HG03432 (cell line): ENCODE measurements around the gene RALGPS2.
A peak's percentile ranks its signal among the peaks of the same experiment; 100 is the strongest.
"Not testable (repeated sequence)": the region's sequence is repeated elsewhere in the genome, so short reads cannot be mapped to it uniquely, and the experiment has no call there.

ENCODE experiments used
- ATAC-seq: cut with Tn5 transposase; IDR thresholded peaks from one replicate; pipeline ENCODE4 v1.9.1; 2021; ENCODE audit warnings: mild to moderate bottlenecking, moderate library complexity; ENCODE audit not compliant: unreplicated experiment

RALGPS2 gene

DNA sequence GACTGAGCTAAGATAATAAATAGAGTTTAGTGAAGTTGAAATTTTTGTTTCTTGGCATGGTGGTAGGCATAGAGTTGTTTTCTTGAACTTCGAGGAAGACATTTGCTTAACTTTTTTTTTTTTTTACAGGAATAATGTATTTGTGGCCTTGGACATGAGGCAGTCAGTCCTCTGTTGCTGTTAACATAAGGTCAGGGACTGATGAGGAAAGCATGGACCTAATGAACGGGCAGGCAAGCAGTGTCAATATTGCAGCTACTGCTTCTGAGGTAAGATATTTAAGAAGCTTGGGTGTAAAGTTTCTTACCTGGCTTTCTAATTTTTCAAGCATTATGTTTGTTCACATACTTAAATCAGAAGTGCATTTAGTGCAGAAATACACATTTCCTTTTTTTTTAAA, 51.5 kb downstream of the RALGPS2 start:
- no peak for ATAC-seq

GRCh38 chr1:178781533-178782330, 56.7 kb downstream of the RALGPS2 start:
- no peak for ATAC-seq

GRCh38 chr1:178784131-178784536, 59.1 kb downstream of the RALGPS2 start:
- peak; percentile 59 for ATAC-seq

DNA sequence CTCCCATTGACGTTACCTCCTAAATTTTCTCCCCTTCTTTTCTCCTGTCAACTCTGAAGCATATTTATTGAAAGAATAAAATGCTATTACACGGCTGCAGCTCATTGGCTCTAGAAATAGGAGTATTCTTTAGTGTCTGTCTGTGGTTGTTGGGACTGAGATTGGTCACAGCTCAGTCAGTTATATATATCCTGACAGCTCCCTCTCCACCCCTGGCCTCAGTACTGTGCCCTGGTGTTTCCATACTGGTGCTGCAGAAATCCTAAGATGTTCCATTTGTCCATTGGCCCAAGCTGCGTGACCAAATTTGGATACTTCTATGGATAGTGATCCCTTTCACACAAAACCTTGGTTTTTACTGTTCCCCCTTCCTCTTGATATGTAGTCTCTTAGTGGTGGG, 67.3 kb downstream of the RALGPS2 start:
- no peak for ATAC-seq

DNA sequence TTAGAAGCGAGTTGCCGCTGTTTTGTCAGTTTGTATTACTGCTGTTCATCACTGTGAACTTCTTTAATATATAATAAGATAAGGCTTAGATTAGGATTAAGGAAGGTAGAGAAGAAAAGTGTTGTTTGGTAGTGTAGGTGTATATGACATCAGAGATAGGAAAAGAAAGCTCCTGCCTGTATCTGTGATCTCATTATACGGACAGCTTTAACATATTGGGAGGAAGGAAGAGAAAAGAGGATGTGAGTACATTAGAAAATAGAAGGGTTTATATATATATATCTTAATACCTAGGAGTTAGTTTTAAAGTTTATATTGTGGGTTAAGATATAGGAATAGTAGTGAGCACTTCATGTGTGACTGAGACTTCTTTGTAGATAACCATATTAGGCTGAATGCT, 71.0 kb downstream of the RALGPS2 start:
- ATAC-seq = no peak

DNA sequence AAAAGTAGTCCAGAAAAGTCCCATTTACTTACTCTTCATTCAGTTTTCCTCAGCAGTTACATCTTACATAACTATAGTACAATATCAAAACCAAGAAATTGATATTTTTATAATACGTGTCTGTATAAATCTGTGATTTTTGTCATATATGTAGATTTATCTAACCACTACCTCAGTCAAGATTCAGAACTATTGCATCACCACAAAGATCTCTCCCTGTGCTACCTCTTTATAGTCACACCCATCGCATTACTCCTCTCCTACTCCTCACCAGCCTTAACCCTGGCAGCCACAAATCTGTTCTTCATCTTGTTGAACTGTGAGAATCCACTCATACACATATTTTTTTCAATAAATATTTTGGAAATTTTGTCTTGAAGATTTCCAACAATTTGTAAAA, 72.5 kb downstream of the RALGPS2 start:
- ATAC-seq = no peak

GRCh38 chr1:178798232-178798861, 73.3 kb downstream of the RALGPS2 start:
- no peak for ATAC-seq

DNA sequence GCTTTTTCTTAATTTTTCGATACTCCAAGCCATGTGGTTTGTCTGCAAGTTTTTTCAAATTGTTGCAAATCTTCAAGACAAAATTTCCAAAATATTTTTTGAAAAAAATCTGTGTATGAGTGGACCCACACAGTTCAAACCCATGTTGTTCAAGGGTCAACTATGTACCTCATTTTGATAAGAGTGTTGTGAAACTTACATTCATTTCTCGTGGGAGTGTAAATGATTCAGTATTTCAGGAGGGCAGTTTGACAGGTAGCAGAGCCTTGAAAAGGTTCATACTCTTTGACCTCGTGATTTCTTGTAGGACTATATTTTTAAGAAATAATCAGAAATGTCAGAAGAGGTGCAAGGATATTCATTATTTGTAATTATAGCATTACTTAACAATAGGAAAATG, 77.8 kb downstream of the RALGPS2 start:
- no peak for ATAC-seq

GRCh38 chr1:178806665-178807300, 81.7 kb downstream of the RALGPS2 start:
- no peak for ATAC-seq

GRCh38 chr1:178808529-178808928, 83.5 kb downstream of the RALGPS2 start:
- no peak for ATAC-seq

GRCh38 chr1:178810585-178810984, 85.5 kb downstream of the RALGPS2 start:
- no peak for ATAC-seq

DNA sequence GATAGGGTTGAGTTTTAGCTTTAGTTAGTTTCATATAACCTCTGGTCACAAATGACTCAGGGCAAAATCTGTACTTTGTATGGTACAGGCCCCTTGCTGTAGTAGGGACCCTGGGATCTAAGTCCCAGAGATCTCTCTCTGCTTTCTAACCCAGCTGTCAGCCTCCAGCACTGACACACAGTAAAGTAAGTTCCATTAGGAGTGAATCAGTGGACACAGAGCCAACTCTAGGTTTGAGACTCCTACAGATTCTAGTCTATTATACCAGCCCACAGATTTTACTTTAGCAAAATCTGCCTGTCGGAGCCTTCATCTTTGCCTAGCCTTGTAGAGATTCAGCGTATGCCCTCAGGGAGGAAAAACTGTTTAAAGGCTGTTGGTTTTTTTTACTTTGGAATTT, 93.4 kb downstream of the RALGPS2 start:
- ATAC-seq = no peak

- no peak for ATAC-seq
Observed at GRCh38 chr1:178819123-178819522, 94.1 kb downstream of the RALGPS2 start.

DNA sequence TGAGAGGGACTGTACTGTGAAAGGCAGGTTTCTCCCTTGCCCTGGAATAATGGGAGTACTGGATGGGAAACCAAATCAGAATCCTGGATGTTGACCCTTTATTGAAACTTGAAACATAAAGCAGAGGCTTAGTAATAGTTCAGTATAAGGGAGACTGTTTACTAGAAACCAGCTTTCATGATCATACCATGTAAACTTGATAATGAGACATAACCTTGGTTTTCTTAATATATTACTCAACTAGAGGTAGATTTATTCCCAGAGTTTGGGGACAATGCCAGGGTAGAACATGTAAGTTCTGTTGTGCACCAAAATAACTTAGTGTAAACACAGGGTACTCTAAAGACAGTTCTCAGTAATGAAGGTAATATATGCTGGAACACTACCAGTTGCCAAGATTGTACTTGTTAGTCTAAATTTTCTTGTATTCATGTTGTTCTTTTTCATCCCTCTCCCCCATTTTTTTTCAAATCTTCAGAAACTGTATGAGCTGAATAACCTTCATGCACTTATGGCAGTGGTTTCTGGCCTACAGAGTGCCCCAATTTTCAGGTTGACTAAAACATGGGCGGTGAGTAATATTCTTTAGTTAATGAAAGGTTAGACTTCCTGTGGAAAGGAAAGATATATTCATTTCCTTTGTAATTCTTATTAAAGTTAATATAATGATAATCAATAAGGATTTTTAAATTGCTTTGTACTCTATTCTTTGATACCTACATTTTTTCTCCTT, 96.3 kb downstream of the RALGPS2 start:
- ATAC-seq = peak; percentile 76

- no peak for ATAC-seq
Observed at GRCh38 chr1:178825167-178825566, 100.1 kb downstream of the RALGPS2 start.

DNA sequence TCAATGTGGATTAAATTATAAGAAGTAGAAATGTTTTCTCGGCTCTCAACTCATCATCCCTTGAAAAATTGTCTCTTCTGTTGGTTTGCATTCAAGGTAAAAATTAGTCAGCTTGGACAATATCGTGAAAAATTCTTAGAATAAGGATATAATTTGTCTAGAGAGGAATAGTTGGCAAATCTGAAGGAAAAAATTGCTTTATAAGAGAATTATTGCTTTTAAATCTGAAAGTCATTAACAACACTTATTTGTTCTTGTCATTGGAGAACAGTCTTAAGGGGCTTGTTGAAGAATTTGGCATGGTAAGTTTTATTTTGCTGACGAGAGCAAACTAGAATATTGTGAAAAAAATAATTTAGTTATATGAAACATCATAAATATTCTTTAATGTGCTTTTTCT, 119.4 kb downstream of the RALGPS2 start:
- no peak for ATAC-seq

- no peak for ATAC-seq
Observed at GRCh38 chr1:178846306-178846705, 121.3 kb downstream of the RALGPS2 start.

DNA sequence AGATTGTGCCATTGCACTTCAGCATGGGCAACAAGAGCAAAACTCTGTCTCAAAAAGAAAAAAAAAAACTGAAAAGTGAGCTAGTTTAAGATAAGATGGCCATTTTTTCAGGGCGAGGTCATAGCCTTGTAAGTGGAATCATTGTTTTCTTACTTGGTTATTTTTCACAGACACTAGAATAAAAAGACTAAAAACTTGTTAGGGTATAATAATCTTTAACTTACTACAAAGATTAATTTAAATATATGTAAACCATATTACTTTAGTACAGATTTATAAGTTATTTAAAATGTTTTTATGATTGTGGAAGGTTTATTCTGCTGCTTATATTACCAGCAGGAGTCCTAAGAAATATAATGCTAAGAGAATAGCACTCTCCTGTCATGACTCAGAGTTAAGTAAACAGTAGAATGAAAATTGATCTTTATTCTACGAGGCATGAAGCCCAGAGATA, 122.4 kb downstream of the RALGPS2 start:
- ATAC-seq = no peak

GRCh38 chr1:178847919-178848318, 122.9 kb downstream of the RALGPS2 start:
- ATAC-seq = not testable (repeated sequence)

GRCh38 chr1:178849918-178850317, 124.9 kb downstream of the RALGPS2 start:
- ATAC-seq = no peak

GRCh38 chr1:178857126-178857525, 132.1 kb downstream of the RALGPS2 start:
- no peak for ATAC-seq
